ENCODE data around the gene TP53.

- TF ChIP-seq POLR2A (IDR thresholded peaks at IDR 0.05) (no peak), CTCF (IDR thresholded peaks at IDR 0.05) (no peak)
These were observed 27.7 kb upstream of the TP53 start for GRCh38 chr17:7714721-7715594.

All from sigmoid colon (tissue), 3 donors.